CD4-positive, CD25-positive, alpha-beta regulatory T cell (primary cell): ENCODE data around the gene PRKAG2. TPM values are rescaled to one million over a fixed set of nuclear protein-coding genes. Genes with fewer than 3 reads are reported as not detected.

Experiments used
- ATAC-seq, 2 donors: fragments of 150-1000 bp; cut with Tn5 transposase; one replicate each; pipeline ENCODE4 v1.10.0; 2021; ENCODE audit warnings: low read depth in 2 of 2, moderate number of reproducible peaks in 2 of 2, moderate library complexity in 1 of 2
- DNase-seq, 3 donors: peaks; one replicate each; pipeline versions ENCODE4 v3.0.0 to v3.0.0-alpha.2; 2012 to 2022; ENCODE audit warnings: mixed read lengths in 1 of 3
- H3K27ac ChIP-seq: one replicate; pipeline ENCODE4 v1.7.0; 2013; ENCODE audit warnings: mild to moderate bottlenecking, low read length; ENCODE audit not compliant: insufficient read depth, poor library complexity, severe bottlenecking
- H3K27me3 ChIP-seq: one replicate; pipeline ENCODE4 v1.7.0; 2013; ENCODE audit warnings: low read length; ENCODE audit not compliant: control insufficient read depth, insufficient read depth
- H3K36me3 ChIP-seq: one replicate; pipeline ENCODE4 v1.7.0; 2013; ENCODE audit warnings: mild to moderate bottlenecking, low read length, moderate library complexity; ENCODE audit not compliant: control insufficient read depth, insufficient read depth
- H3K4me1 ChIP-seq: 2 replicates; pipeline ENCODE4 v1.7.0; 2013; ENCODE audit warnings: mild to moderate bottlenecking, low read length; ENCODE audit not compliant: insufficient read depth, control insufficient read depth, poor library complexity, severe bottlenecking
- H3K4me3 ChIP-seq: one replicate; pipeline ENCODE4 v1.7.0; 2013; ENCODE audit warnings: low read depth, mild to moderate bottlenecking, low read length, moderate library complexity
- H3K9me3 ChIP-seq, 2 experiments: 1 replicate in 1 of 2; 2 replicates in 1 of 2; pipeline ENCODE4 v1.7.0; 2013; ENCODE audit warnings: low read length in 2 of 2, mild to moderate bottlenecking in 1 of 2, moderate library complexity in 1 of 2; ENCODE audit not compliant: control insufficient read depth in 2 of 2
- H3K27ac Mint-ChIP-seq, 3 donors: one replicate each; pipeline ENCODE4 v1.8.0; 2020 to 2022; ENCODE audit warnings: mild to moderate bottlenecking in 3 of 3, mixed read lengths in 3 of 3, moderate library complexity in 2 of 3
- H3K27me3 Mint-ChIP-seq: one replicate; pipeline ENCODE4 v1.8.0; 2022; ENCODE audit warnings: mild to moderate bottlenecking, mixed read lengths
- H3K36me3 Mint-ChIP-seq: one replicate; pipeline ENCODE4 v1.8.0; 2020; ENCODE audit warnings: mixed read lengths
- H3K4me1 Mint-ChIP-seq, 4 donors: one replicate each; pipeline ENCODE4 v1.8.0; 2020 to 2022; ENCODE audit warnings: mixed read lengths in 4 of 4, mild to moderate bottlenecking in 1 of 4
- H3K4me3 Mint-ChIP-seq, 4 donors: one replicate each; pipeline ENCODE4 v1.8.0; 2020 to 2022; ENCODE audit warnings: mild to moderate bottlenecking in 4 of 4, mixed read lengths in 4 of 4, moderate library complexity in 3 of 4
- H3K9me3 Mint-ChIP-seq, 7 donors: one replicate each; pipeline ENCODE4 v1.8.0; 2020 to 2022; ENCODE audit warnings: mixed read lengths in 7 of 7, mild to moderate bottlenecking in 3 of 7, moderate library complexity in 2 of 7
- polyA plus RNA-seq, 4 donors: library from polyadenylated mRNA; unstranded; fragments of 300-500 nt; fragmentation: Illumina TruSeq; gene quantifications; one replicate each; pipeline ENCODE4 v1.2.3, GENCODE V29; 2021
- total RNA-seq: library from RNA; stranded (reverse); gene quantifications from one replicate; pipeline ENCODE4 v1.2.3, GENCODE V29; 2022

The PRKAG2 gene
- total and polyA plus RNA-seq, 5 donors from 2014 or later, result 19.9 to 43.0 (median 26.1) TPM

DNA sequence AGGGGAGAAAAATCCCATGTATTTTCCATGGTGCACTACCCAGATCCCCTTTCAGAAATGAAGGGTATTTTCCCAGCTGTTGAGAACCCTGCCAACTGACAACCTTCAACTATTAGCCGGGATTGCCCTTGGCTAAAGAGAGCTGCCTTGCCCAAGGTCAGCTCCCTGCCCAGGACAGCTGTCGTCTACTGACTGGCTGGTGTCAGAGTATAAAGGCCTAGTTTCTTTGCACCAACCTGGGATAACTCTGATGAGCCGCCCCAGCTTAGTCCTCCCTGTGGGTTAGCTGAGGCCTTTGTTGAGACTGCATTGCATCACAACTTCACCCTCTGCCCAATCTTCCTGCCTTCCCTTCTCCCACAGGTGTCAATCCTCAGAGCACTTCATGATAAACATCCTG lies 210.0 kb downstream of the PRKAG2 start:
- Histone ChIP-seq H3K9me3 (no peaks in the 10 kb centered on the region), H3K27ac (no peak overlapping the region), H3K36me3 (peaks cover 15% of the 10 kb centered on the region), H3K27me3 (no peaks in the 10 kb centered on the region), H3K4me1 (no peaks in the 10 kb centered on the region), H3K4me3 (no peak overlapping the region)
- ATAC-seq (no peak), DNase-seq (no peak)
- Mint-ChIP-seq H3K27ac (no peak overlapping the region), H3K9me3 (peaks cover 0 to 11% (median 6%) of the 10 kb centered on the region in 7 donors), H3K4me3 (no peak overlapping the region), H3K4me1 (peaks cover 0 to 12% (median 5%) of the 10 kb centered on the region in 4 donors), H3K36me3 (peaks cover 50% of the 10 kb centered on the region), H3K27me3 (no peaks in the 10 kb centered on the region)

DNA sequence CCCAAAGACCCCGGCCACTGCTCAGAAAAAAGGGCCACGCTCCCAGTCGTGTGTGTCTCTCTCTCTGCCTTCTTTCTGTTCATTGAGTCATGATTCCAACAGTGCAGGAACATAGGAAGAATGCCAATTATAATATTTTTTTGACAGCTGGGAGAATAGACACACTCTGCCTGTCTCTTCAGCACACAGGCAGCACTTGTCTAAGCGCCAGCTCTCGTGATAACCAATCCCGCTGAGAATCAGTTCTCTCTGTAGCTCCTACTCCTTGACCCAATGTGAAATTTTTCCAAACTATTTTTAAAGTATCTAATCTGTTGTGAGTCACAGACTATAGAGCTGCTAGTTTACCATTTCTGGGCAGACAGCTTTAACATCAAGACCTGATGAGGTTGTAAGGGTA lies 211.5 kb downstream of the PRKAG2 start:
- Mint-ChIP-seq H3K36me3 (peaks cover 43% of the 10 kb centered on the region), H3K4me3 (no peak overlapping the region), H3K4me1 (peaks cover 0 to 8% (median 5%) of the 10 kb centered on the region in 4 donors), H3K27ac (no peak overlapping the region), H3K9me3 (peaks cover 0 to 11% (median 3%) of the 10 kb centered on the region in 7 donors), H3K27me3 (no peaks in the 10 kb centered on the region)
- Histone ChIP-seq H3K4me1 (no peaks in the 10 kb centered on the region), H3K27me3 (no peaks in the 10 kb centered on the region), H3K4me3 (no peak overlapping the region), H3K36me3 (peaks cover 15% of the 10 kb centered on the region), H3K9me3 (no peaks in the 10 kb centered on the region), H3K27ac (no peak overlapping the region)
- no peak for DNase-seq
- ATAC-seq, result no peak

DNA sequence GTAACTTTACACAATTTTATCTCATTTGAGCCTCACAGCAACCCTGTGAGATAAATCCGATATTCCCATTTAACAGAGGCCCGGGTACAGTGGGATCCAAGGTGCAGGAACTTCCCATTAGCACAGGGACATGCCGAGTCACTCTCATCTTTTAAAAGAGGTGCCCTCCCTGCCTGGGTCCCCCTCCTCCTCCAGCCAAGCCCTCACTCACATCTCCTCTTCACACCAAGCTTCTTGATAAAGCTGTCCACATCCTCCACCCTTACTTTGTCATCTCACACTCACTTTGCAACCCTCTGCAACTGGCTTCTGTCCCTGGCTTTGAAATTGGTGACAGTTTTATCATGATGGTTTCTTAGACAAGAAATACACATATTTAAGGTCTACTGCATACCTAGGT lies 212.6 kb downstream of the PRKAG2 start:
- H3K4me3 Mint-ChIP-seq, result no peak overlapping the region
- no peaks in the 10 kb centered on the region for H3K4me1 ChIP-seq
- ATAC-seq (no peak), DNase-seq (no peak)
- H3K27me3 Mint-ChIP-seq, result no peaks in the 10 kb centered on the region
- H3K9me3 ChIP-seq, result no peaks in the 10 kb centered on the region
- H3K9me3 Mint-ChIP-seq, result peaks cover 0 to 10% (median 2%) of the 10 kb centered on the region in 7 donors
- no peaks in the 10 kb centered on the region for H3K27me3 ChIP-seq
- H3K27ac Mint-ChIP-seq, result no peak overlapping the region
- peaks cover 15% of the 10 kb centered on the region for H3K36me3 ChIP-seq
- H3K36me3 Mint-ChIP-seq, result peaks cover 34% of the 10 kb centered on the region
- H3K27ac ChIP-seq, result no peak overlapping the region
- no peak overlapping the region for H3K4me3 ChIP-seq
- peaks cover 0 to 6% (median 5%) of the 10 kb centered on the region in 4 donors for H3K4me1 Mint-ChIP-seq

DNA sequence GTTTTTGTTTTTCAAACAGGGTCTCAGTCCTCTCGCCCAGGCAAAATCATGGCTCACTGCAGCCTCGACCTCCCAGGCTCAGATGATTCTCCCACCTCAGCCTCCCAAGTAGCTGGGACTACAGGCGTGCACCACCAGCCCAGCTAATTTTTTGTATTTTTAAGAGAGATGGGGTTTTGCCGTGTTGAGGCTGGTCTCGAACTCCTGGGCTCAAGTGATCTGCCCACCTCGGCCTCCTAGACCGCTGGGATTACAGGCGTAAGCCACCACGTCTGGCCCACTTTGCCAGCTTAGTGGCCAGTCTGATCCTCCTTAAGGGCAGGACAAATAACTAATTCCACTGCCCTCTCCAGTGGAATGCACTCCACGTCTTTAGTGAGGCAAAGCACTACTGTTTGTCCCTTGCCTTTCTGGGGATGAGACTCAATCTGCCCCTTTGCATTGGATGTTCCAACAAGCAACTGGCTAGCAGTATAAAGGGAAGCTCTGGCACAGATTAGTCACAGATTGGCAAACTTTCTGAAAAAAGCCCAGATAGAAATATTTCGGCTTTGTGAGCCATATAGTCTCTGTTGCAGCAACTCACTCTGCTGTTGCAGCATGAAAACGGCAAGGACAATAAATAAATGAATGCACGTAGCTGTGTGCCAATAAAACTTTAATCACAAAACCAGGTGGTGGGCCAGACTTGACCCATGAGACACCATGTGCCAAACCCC lies 213.4 kb downstream of the PRKAG2 start:
- Mint-ChIP-seq H3K4me1 (peaks cover 0 to 6% (median 2%) of the 10 kb centered on the region in 4 donors), H3K9me3 (peaks cover 0 to 6% (median 0%) of the 10 kb centered on the region in 7 donors), H3K27me3 (no peaks in the 10 kb centered on the region), H3K4me3 (no peak overlapping the region), H3K36me3 (peaks cover 27% of the 10 kb centered on the region), H3K27ac (no peak overlapping the region)
- H3K27me3 ChIP-seq, result no peaks in the 10 kb centered on the region
- peaks cover 14% of the 10 kb centered on the region for H3K36me3 ChIP-seq
- DNase-seq, result no peak
- ATAC-seq, result no peak
- no peak overlapping the region for H3K4me3 ChIP-seq
- H3K4me1 ChIP-seq, result no peaks in the 10 kb centered on the region
- H3K27ac ChIP-seq, result no peak overlapping the region
- H3K9me3 ChIP-seq, result no peaks in the 10 kb centered on the region

DNA sequence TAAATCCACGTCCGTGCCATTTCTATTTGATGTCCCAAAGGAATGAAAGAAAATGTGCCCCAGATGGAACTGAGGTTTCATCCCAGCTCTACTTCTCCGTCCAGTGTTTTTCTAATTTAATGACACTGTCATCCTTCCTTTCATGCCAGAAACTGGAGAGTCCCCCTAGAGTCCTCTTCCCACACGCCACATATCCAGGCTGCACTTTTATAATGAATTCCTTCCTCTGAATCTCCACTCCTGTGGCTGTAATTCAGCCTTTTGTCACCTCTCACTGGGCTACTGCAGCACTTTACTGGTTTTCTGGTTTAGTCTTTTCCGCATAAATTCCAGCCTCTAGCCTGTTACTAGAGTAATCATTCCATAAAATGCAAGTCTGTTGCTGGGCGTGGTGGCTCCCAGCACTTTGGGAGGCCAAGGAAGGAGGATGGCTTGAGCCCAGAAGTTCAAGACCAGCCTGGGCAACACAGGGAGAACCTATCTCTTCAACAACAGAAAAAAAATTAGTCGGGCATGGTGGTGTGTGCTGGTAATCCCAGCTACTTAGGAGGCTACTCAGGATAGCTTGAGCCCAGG lies 214.6 kb downstream of the PRKAG2 start:
- ATAC-seq, result no peak
- no peaks in the 10 kb centered on the region for H3K27me3 ChIP-seq
- peaks cover 15% of the 10 kb centered on the region for H3K36me3 Mint-ChIP-seq
- peaks cover 0 to 4% (median 0%) of the 10 kb centered on the region in 7 donors for H3K9me3 Mint-ChIP-seq
- peaks cover 0 to 4% (median 2%) of the 10 kb centered on the region in 4 donors for H3K4me1 Mint-ChIP-seq
- H3K36me3 ChIP-seq, result peaks cover 3% of the 10 kb centered on the region
- no peak overlapping the region for H3K27ac Mint-ChIP-seq
- H3K4me3 Mint-ChIP-seq, result no peak overlapping the region
- no peak overlapping the region for H3K27ac ChIP-seq
- no peaks in the 10 kb centered on the region for H3K9me3 ChIP-seq
- no peak for DNase-seq
- H3K4me1 ChIP-seq, result no peaks in the 10 kb centered on the region
- no peak overlapping the region for H3K4me3 ChIP-seq
- no peaks in the 10 kb centered on the region for H3K27me3 Mint-ChIP-seq

DNA sequence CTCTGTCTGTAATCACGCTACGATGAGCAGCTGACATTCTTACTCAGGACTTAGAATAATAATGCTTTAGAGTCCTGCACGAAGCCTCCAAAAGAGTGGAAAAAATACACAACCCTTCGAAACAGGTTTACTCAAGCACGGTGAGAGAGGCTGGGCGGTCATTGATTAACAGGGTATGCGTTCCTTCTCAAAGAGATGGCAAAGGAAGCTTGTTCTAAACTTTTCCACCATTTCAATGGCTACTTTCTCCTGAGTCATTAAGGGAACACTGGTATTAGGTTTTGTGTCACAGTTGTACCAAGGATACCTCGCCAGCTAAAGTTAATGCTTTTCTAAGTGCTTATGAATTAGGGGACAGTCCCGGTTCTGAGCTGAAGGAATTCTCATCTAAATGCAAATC lies 215.3 kb downstream of the PRKAG2 start:
- Histone ChIP-seq H3K36me3 (no peaks in the 10 kb centered on the region), H3K27me3 (no peaks in the 10 kb centered on the region), H3K4me1 (no peaks in the 10 kb centered on the region), H3K27ac (no peak overlapping the region), H3K4me3 (no peak overlapping the region), H3K9me3 (no peaks in the 10 kb centered on the region)
- peaks cover 10% of the 10 kb centered on the region for H3K36me3 Mint-ChIP-seq
- no peaks in the 10 kb centered on the region for H3K9me3 Mint-ChIP-seq
- ATAC-seq (no peak), DNase-seq (no peak)
- no peak overlapping the region for H3K27ac Mint-ChIP-seq
- no peak overlapping the region for H3K4me3 Mint-ChIP-seq
- H3K4me1 Mint-ChIP-seq, result peaks cover 0 to 4% (median 0%) of the 10 kb centered on the region in 4 donors
- no peaks in the 10 kb centered on the region for H3K27me3 Mint-ChIP-seq

DNA sequence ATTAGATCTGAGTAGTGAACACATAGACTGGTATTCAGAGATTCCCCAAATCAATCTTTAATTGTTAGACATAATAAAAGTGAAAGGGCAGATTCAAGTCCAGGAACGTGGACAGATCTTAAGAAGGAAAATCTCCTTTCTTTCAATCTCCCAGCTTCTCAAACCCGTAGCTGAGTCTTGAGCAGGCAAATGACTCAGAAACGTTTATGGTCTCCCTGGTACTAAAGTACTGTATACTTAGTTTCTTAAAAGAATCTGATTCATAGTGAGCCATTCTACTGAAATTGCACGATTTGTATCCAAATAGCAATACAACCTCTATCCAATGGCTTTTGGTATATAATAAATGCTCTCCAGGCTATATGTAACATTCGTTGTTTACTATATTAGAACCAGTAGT lies 216.8 kb downstream of the PRKAG2 start:
- peaks cover 0 to 4% (median 0%) of the 10 kb centered on the region in 4 donors for H3K4me1 Mint-ChIP-seq
- no peak overlapping the region for H3K27ac Mint-ChIP-seq
- no peak overlapping the region for H3K4me3 ChIP-seq
- ATAC-seq (no peak), DNase-seq (no peak)
- H3K4me1 ChIP-seq, result no peaks in the 10 kb centered on the region
- peaks cover 10% of the 10 kb centered on the region for H3K36me3 Mint-ChIP-seq
- H3K4me3 Mint-ChIP-seq, result no peak overlapping the region
- no peaks in the 10 kb centered on the region for H3K36me3 ChIP-seq
- no peaks in the 10 kb centered on the region for H3K27me3 ChIP-seq
- no peaks in the 10 kb centered on the region for H3K27me3 Mint-ChIP-seq
- no peak overlapping the region for H3K27ac ChIP-seq
- no peaks in the 10 kb centered on the region for H3K9me3 Mint-ChIP-seq
- H3K9me3 ChIP-seq, result no peaks in the 10 kb centered on the region

DNA sequence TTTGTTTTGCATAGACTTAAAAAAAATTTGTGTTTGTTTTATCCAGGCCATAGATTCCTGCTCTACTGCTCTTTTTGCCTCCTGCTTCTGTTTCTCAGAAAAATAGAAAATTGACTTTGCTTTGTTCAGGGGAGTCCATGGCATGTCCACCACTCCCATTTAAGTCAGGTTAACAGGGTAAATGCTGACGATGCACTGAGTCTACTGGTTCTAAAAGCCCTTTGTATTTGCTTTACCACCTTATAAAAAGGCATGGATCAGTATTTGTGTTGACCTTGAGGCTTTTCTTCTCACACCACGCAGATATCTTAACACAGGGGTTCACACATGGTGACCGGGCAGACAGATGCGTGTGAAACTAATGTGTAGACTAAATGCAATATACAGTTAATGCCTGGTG lies 217.7 kb downstream of the PRKAG2 start:
- Histone ChIP-seq H3K4me1 (no peaks in the 10 kb centered on the region), H3K27ac (no peak overlapping the region), H3K9me3 (no peaks in the 10 kb centered on the region), H3K4me3 (no peak overlapping the region), H3K27me3 (no peaks in the 10 kb centered on the region), H3K36me3 (no peaks in the 10 kb centered on the region)
- Mint-ChIP-seq H3K4me3 (no peak overlapping the region), H3K9me3 (no peaks in the 10 kb centered on the region), H3K4me1 (peaks cover 0 to 2% (median 0%) of the 10 kb centered on the region in 4 donors), H3K27ac (no peak overlapping the region), H3K36me3 (peaks cover 9% of the 10 kb centered on the region), H3K27me3 (no peaks in the 10 kb centered on the region)
- DNase-seq (no peak), ATAC-seq (no peak)
